MCF 10A (cell line): ENCODE results near the gene RGR. TPM values are rescaled to one million over a fixed set of nuclear protein-coding genes. Genes with fewer than 3 reads are reported as not detected.
A peak's percentile ranks its signal among the peaks of the same experiment; 100 is the strongest.

Experiments used
- BruUV-seq: library from RNA; stranded (reverse); fragments of 400-500 nt; replicated peaks from 2 replicates; lab custom pipeline; 2021; lab: Mats Ljungman, UMichigan
- CTCF ChIA-PET: fragments of 300-600 bp; sonication (Branson Sonifier 250); formaldehyde crosslinking; extraction: SDS; loops from one replicate; lab custom pipeline; 2021; ENCODE audit warnings: antibody characterized with exemption, inconsistent platforms; lab: Yijun Ruan, JAX
- POLR2A ChIA-PET: fragments of 300-600, 350-650 bp; sonication (Branson Sonifier 250); formaldehyde crosslinking; extraction: SDS; loops from one replicate; lab custom pipeline; 2020; ENCODE audit warnings: antibody characterized with exemption, inconsistent platforms; lab: Yijun Ruan, JAX
- DNase-seq: peaks from one replicate; pipeline ENCODE4 v3.0.0-alpha.2; 2018; ENCODE audit not compliant: unreplicated experiment
- H3K27ac Mint-ChIP-seq: one replicate; pipeline ENCODE4 v1.8.0; 2022; ENCODE audit warnings: mild to moderate bottlenecking, low read depth, mixed read lengths; ENCODE audit not compliant: unreplicated experiment
- H3K27me3 Mint-ChIP-seq: one replicate; pipeline ENCODE4 v1.8.0; 2022; ENCODE audit warnings: mixed read lengths; ENCODE audit not compliant: insufficient read depth, unreplicated experiment
- H3K36me3 Mint-ChIP-seq: one replicate; pipeline ENCODE4 v1.8.0; 2022; ENCODE audit warnings: mild to moderate bottlenecking, moderate library complexity, mixed read lengths; ENCODE audit not compliant: insufficient read depth, unreplicated experiment
- H3K4me1 Mint-ChIP-seq: one replicate; pipeline ENCODE4 v1.8.0; 2022; ENCODE audit warnings: mixed read lengths; ENCODE audit not compliant: insufficient read depth, unreplicated experiment
- H3K4me3 Mint-ChIP-seq: one replicate; pipeline ENCODE4 v1.8.0; 2022; ENCODE audit warnings: mild to moderate bottlenecking, moderate library complexity, mixed read lengths; ENCODE audit not compliant: unreplicated experiment
- H3K9me3 Mint-ChIP-seq: one replicate; pipeline ENCODE4 v1.8.0; 2022; ENCODE audit warnings: mixed read lengths; ENCODE audit not compliant: unreplicated experiment
- CTCF ChIP-seq: fragments of 200-600 bp; IDR thresholded peaks from one replicate; pipeline ENCODE4 v1.8.0; 2022; ENCODE audit warnings: antibody characterized with exemption, mild to moderate bottlenecking; ENCODE audit not compliant: unreplicated experiment
- intact Hi-C: fragments of 100-400 bp; cut with micrococcal nuclease; formaldehyde crosslinking; loops from 2 replicates; pipeline ENCODE4 v1.14.1; 2022
- total RNA-seq: library from RNA; stranded (reverse); gene quantifications from 2 replicates; pipeline ENCODE4 v1.2.3, GENCODE V29; 2022

RGR gene
- total RNA-seq, 1 experiment from 2014 or later: not detected

DNA sequence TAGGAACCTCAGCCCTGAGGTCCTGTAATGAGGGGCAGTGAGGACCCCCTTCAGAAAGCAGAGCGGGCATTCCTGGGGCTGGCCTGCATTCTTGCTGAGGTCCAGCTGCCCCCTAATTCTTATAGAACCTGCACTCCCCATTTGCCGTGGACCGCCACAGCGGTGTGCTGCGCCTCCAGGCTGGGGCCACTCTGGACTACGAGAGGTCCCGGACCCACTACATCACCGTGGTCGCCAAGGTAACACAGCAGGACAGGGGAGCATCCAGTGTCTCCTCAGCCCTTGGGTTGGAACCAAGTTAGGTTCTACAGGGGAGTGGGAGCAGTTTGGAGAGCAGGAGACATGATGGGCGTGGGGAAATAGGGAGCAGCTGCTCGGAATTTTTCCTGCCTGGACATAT, 43.2 kb upstream of the RGR start:
- DNase-seq: no peak
- CTCF ChIA-PET: interaction anchor here (0.6 to 9.2 kb wide), 6 partner anchors 10 to 132 kb away, joined by 3 to 210 read pairs (median 32); no protein-coding TSS in a partner anchor
- Mint-ChIP-seq H3K4me1 (no peaks in the 10 kb centered on the region), H3K27ac (no peak overlapping the region), H3K27me3 (peaks cover 39% of the 10 kb centered on the region), H3K4me3 (no peak overlapping the region), H3K9me3 (no peaks in the 10 kb centered on the region), H3K36me3 (no peaks in the 10 kb centered on the region)
- intact Hi-C loops: loop anchor here (10.0 kb wide), 1 partner anchor 147 kb away; no protein-coding TSS in a partner anchor
- TF ChIP-seq CTCF: no peak
- POLR2A ChIA-PET: interaction anchor here (0.6 to 1.0 kb wide), 2 partner anchors 54 to 250 kb away, joined by 3 to 4 read pairs; no protein-coding TSS in a partner anchor
- no TSS peak for BruUV-seq

DNA sequence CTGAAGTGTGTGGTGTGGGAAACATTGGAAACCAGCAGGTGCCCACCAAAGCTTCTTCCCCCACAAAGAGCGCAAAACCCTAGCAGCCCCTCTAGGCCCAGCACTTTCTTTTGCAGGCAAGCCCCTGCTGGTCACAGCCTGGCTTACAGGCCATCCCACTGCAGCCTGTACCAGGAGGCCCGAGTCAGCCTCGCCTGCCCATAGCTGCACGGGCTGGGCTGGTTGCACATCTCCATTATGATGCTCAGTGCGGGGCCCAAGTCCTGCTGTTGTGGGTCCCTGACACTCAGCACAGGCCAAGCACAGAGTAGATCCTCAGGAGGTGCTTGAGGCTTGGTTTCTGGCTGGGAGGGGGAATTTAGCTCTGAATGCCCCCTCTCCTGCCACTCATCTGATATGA, 42.5 kb upstream of the RGR start:
- TF ChIP-seq CTCF: no peak
- BruUV-seq: no TSS peak
- ChIA-PET CTCF (interaction anchor here (0.6 to 9.2 kb wide), 6 partner anchors 10 to 131 kb away, joined by 3 to 210 read pairs (median 32); no protein-coding TSS in a partner anchor), POLR2A (interaction anchor here (0.6 kb wide), 1 partner anchor 250 kb away, joined by 3 read pairs; no protein-coding TSS in a partner anchor)
- H3K9me3 Mint-ChIP-seq: no peaks in the 10 kb centered on the region
- no peak overlapping the region for H3K4me3 Mint-ChIP-seq
- no peaks in the 10 kb centered on the region for H3K36me3 Mint-ChIP-seq
- no peak for DNase-seq
- no peak overlapping the region for H3K27ac Mint-ChIP-seq
- no peaks in the 10 kb centered on the region for H3K4me1 Mint-ChIP-seq
- peaks cover 39% of the 10 kb centered on the region for H3K27me3 Mint-ChIP-seq
- intact Hi-C loops: loop anchor here (10.0 kb wide), 1 partner anchor 148 kb away; no protein-coding TSS in a partner anchor

- TF ChIP-seq CTCF: peak; percentile 44
- intact Hi-C loops: loop anchor here (10.0 kb wide), 1 partner anchor 149 kb away; no protein-coding TSS in a partner anchor
- POLR2A ChIA-PET: interaction anchor here (1.3 kb wide), 1 partner anchor 55 kb away, joined by 3 read pairs; no protein-coding TSS in a partner anchor
- CTCF ChIA-PET: interaction anchor here (0.6 to 9.2 kb wide), 9 partner anchors 10 to 333 kb away, joined by 3 to 210 read pairs (median 13); partner anchors contain the start of genes CDHR1, GHITM and GPR15LG
- BruUV-seq: no TSS peak
- Mint-ChIP-seq H3K27ac (no peak overlapping the region), H3K4me3 (no peak overlapping the region), H3K4me1 (no peaks in the 10 kb centered on the region), H3K27me3 (peaks cover 41% of the 10 kb centered on the region), H3K36me3 (no peaks in the 10 kb centered on the region), H3K9me3 (no peaks in the 10 kb centered on the region)
- DNase-seq: peak; percentile 33
Observed at GRCh38 chr10:84204122-84204521, 40.7 kb upstream of the RGR start.

DNA sequence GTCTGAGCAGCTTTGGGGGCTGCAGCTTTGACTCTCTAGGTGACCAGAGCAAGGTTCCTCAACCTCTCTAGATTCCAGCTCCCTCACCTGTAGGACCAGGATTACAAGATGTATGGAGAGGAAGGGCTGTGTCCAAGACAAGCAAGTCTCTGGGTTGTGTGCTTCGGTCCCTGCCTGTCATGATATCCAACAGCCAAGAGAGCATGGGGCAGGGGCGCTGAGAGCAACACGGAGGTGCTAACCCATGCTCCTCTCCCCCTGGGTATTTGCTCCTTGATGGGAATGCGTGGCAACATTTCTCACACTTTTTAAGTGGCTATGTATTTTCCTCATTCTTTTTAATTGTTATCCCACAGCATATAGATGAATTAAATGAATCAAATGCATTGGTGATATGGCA, 40.2 kb upstream of the RGR start:
- no peak for TF ChIP-seq CTCF
- no TSS peak for BruUV-seq
- ChIA-PET POLR2A (interaction anchor here (1.3 kb wide), 1 partner anchor 55 kb away, joined by 3 read pairs; no protein-coding TSS in a partner anchor), CTCF (interaction anchor here (0.7 to 9.2 kb wide), 19 partner anchors 8 to 362 kb away, joined by 3 to 210 read pairs (median 7); partner anchors contain the start of genes GHITM and GPR15LG)
- DNase-seq: no peak
- H3K27ac Mint-ChIP-seq: no peak overlapping the region
- H3K36me3 Mint-ChIP-seq: no peaks in the 10 kb centered on the region
- H3K4me3 Mint-ChIP-seq: no peak overlapping the region
- intact Hi-C loops: loop anchor here (1.0 to 10.0 kb wide), 3 partner anchors 44 to 150 kb away; no protein-coding TSS in a partner anchor
- H3K27me3 Mint-ChIP-seq: peaks cover 46% of the 10 kb centered on the region
- H3K4me1 Mint-ChIP-seq: no peaks in the 10 kb centered on the region
- no peaks in the 10 kb centered on the region for H3K9me3 Mint-ChIP-seq
